Measurements from ENCODE around the gene ACADM.
"Not testable (repeated sequence)": the region's sequence is repeated elsewhere in the genome, so short reads cannot be mapped to it uniquely, and the experiment has no call there.

The ACADM gene

GRCh38 chr1:75742047-75742625 lies 17.6 kb downstream of the ACADM start:
- no peak for DNase-seq

- DNase-seq: no peak
Measured at GRCh38 chr1:75745276-75745675, 20.8 kb downstream of the ACADM start.

- DNase-seq: not testable (repeated sequence)
Measured at GRCh38 chr1:75757210-75757609, 32.7 kb downstream of the ACADM start.

GRCh38 chr1:75758543-75758942 lies 34.0 kb downstream of the ACADM start:
- not testable (repeated sequence) for DNase-seq

GRCh38 chr1:75764057-75764655 lies 39.6 kb downstream of the ACADM start:
- no peak for DNase-seq

GRCh38 chr1:75765697-75766355 lies 41.3 kb downstream of the ACADM start:
- DNase-seq: peak; percentile 90

- DNase-seq: peak; percentile 31
Measured at GRCh38 chr1:75768016-75768415, 43.5 kb downstream of the ACADM start.

- DNase-seq: no peak
Measured at GRCh38 chr1:75770761-75771160, 46.3 kb downstream of the ACADM start.

GRCh38 chr1:75771978-75772377 lies 47.5 kb downstream of the ACADM start:
- no peak for DNase-seq

GRCh38 chr1:75777812-75778211 lies 53.3 kb downstream of the ACADM start:
- not testable (repeated sequence) for DNase-seq

- DNase-seq: not testable (repeated sequence)
Measured at GRCh38 chr1:75778694-75779093, 54.2 kb downstream of the ACADM start.

- not testable (repeated sequence) for DNase-seq
Measured at GRCh38 chr1:75780183-75780582, 55.7 kb downstream of the ACADM start.

GRCh38 chr1:75783920-75784319 lies 59.4 kb downstream of the ACADM start:
- DNase-seq: not testable (repeated sequence)

GRCh38 chr1:75785320-75785982 lies 60.9 kb downstream of the ACADM start:
- no peak for DNase-seq

- peak; percentile 96 for DNase-seq
Measured at GRCh38 chr1:75785983-75786853, 61.7 kb downstream of the ACADM start, which contains the start of gene RABGGTB. TSS of gene RABGGTB (plus strand) at chr1:75786256. CDS start at chr1:75786272, 16 bp downstream.

- DNase-seq: no peak
Measured at GRCh38 chr1:75786901-75787493, 62.5 kb downstream of the ACADM start.

- no peak for DNase-seq
Measured at GRCh38 chr1:75787524-75787923, 63.0 kb downstream of the ACADM start.

- no peak for DNase-seq
Measured at GRCh38 chr1:75789988-75790387, 65.5 kb downstream of the ACADM start.

GRCh38 chr1:75791022-75791421 lies 66.5 kb downstream of the ACADM start:
- no peak for DNase-seq

- DNase-seq: no peak
Measured at GRCh38 chr1:75792091-75792490, 67.6 kb downstream of the ACADM start.

- DNase-seq: no peak
Measured at GRCh38 chr1:75794382-75794781, 69.9 kb downstream of the ACADM start.

GRCh38 chr1:75795703-75796193 lies 71.2 kb downstream of the ACADM start:
- DNase-seq: peak; percentile 15
